Mucosa of descending colon (tissue), 3 donors: ENCODE results near the gene GABARAPL1. TPM values are rescaled to one million over a fixed set of nuclear protein-coding genes. Genes with fewer than 3 reads are reported as not detected.

Experiments
- ATAC-seq: fragments of 200-7000 bp; cut with Tn5 transposase; one replicate; pipeline ENCODE4 v1.9.1; 2020; ENCODE audit warnings: mild to moderate bottlenecking, moderate library complexity
- DNase-seq, 3 donors: peaks; one replicate each; pipeline ENCODE4 v3.0.0-alpha.2; 2020
- H3K36me3 ChIP-seq: fragments of 200-600 bp; one replicate; pipeline ENCODE4 v1.8.0; 2021; ENCODE audit warnings: low read depth, mild to moderate bottlenecking
- H3K4me1 ChIP-seq: fragments of 200-600 bp; one replicate; pipeline ENCODE4 v1.8.0; 2021; ENCODE audit warnings: low read depth, mild to moderate bottlenecking
- H3K4me3 ChIP-seq: fragments of 200-600 bp; one replicate; pipeline ENCODE4 v1.8.0; 2021; ENCODE audit warnings: mild to moderate bottlenecking
- H3K9me3 ChIP-seq: fragments of 200-600 bp; one replicate; pipeline ENCODE4 v1.8.0; 2021; ENCODE audit warnings: mild to moderate bottlenecking
- intact Hi-C, 2 donors: fragments of 100-400 bp; cut with DNase I in 1 of 2; cut with micrococcal nuclease in 1 of 2; formaldehyde crosslinking; loops; one replicate each; pipeline versions ENCODE4 v1.11.0 to v1.11.1; 2022; cut with DNase I, micrococcal nuclease
- total RNA-seq, 3 donors: library from RNA; stranded (reverse); fragmentation: NEBNext Ultra II Directional in 2 of 3; extraction: Animal tissue kit (Norgen Biotek cat#: 25700) in 2 of 3; gene quantifications; one replicate each; pipeline versions ENCODE4 v1.2.1 to v1.2.4, GENCODE V29; 2021 to 2023
- TF ChIP-seq, protein P1 (sequence below): fragments of 200-600 bp; IDR thresholded peaks from one replicate; pipeline ENCODE4 v1.8.0; 2022; ENCODE audit warnings: antibody characterized with exemption, mild to moderate bottlenecking
- donor health status: DM: no; HTN: no; CAD: no; lungs with moderate emphysema.
- donor health status: DM: no; HTN: no; CAD: no.
- donor health status: DM: no; HTN: yes; CAD: no.

GABARAPL1 gene
- total RNA-seq, 3 donors from 2014 or later, result 34.4 to 93.4 (median 41.0) TPM

DNA sequence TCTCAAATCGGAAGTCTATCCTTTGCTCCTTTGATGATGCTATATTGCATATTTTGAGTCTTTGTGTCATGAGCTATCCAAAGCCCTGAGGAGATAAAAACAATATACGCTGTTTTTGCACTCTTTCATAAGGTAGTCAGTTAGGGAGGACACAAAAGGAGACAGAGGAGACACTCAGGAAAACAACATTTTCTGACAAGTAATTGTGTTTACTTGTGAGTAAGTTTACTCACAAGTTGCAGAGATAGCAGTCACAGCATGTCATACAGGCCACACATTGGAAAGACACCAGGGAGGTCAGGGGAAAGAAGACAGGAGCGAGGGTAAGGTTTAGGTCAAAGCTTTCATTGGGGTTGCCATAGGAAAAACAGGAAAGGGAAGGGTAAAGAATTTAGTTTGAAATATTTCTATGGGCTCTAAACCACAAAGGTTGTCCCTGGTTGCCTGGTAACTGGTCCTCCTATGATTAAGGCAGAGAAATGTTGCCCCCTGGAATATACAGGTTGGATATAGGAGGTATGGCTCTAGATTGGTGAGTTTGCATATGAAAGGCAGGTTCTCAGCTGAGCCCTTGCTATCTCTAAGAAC lies 7.4 kb upstream of the GABARAPL1 start:
- Histone ChIP-seq H3K9me3 (no peaks in the 10 kb centered on the region), H3K4me1 (no peaks in the 10 kb centered on the region), H3K4me3 (no peak overlapping the region), H3K36me3 (no peaks in the 10 kb centered on the region)
- TF ChIP-seq, protein P1, sequence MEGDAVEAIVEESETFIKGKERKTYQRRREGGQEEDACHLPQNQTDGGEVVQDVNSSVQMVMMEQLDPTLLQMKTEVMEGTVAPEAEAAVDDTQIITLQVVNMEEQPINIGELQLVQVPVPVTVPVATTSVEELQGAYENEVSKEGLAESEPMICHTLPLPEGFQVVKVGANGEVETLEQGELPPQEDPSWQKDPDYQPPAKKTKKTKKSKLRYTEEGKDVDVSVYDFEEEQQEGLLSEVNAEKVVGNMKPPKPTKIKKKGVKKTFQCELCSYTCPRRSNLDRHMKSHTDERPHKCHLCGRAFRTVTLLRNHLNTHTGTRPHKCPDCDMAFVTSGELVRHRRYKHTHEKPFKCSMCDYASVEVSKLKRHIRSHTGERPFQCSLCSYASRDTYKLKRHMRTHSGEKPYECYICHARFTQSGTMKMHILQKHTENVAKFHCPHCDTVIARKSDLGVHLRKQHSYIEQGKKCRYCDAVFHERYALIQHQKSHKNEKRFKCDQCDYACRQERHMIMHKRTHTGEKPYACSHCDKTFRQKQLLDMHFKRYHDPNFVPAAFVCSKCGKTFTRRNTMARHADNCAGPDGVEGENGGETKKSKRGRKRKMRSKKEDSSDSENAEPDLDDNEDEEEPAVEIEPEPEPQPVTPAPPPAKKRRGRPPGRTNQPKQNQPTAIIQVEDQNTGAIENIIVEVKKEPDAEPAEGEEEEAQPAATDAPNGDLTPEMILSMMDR, result no peak
- DNase-seq (no peak), ATAC-seq (no peak)
- intact Hi-C loops, result no loop called here

DNA sequence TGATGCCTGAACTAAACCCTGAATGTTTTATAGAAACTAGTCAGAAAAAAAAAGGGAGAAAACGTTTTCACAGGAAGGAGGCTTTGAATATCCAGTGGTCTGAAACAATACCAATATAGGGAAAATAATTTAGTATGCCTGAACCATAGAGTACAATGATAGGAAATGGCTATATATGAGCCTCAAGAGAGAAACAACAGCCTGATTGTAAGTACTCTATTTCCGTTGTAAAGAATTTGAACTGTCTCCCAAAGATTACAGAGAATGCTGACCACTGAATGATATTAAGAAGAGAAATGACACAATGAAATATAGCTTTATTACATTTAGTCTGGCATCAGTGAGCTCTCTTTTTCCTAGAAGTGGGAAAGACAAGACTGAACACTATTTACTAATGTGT lies 5.5 kb upstream of the GABARAPL1 start:
- intact Hi-C loops, result no loop called here

DNA sequence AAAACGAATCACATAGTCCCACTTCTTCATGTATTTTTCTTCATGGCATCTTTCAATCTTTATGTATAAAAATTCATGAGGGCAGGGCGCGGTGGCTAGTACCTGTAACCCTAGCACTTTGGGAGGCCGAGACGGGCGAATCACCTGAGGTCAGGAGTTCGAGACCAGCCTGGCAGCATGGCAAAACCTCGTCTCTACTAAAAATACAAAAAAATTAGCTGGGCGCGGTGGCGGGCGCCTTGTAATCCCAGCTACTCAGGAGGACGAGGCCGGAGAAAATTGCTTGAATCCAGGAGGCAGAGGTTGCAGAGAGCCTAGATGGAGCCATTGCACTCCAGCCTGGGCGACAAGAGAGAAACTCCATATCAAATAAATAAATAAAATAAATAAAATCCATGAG lies 2.5 kb upstream of the GABARAPL1 start:
- no peaks in the 10 kb centered on the region for H3K9me3 ChIP-seq
- TF ChIP-seq, protein P1, result no peak

More for the DNA sequence above, 5.5 kb upstream of the GABARAPL1 start:
- no peaks in the 10 kb centered on the region for H3K36me3 ChIP-seq
- TF ChIP-seq, protein P1, result no peak
- H3K4me1 ChIP-seq, result peaks cover 4% of the 10 kb centered on the region
- H3K4me3 ChIP-seq, result no peak overlapping the region
- no peak for ATAC-seq
- DNase-seq, result no peak
- H3K9me3 ChIP-seq, result no peaks in the 10 kb centered on the region

DNA sequence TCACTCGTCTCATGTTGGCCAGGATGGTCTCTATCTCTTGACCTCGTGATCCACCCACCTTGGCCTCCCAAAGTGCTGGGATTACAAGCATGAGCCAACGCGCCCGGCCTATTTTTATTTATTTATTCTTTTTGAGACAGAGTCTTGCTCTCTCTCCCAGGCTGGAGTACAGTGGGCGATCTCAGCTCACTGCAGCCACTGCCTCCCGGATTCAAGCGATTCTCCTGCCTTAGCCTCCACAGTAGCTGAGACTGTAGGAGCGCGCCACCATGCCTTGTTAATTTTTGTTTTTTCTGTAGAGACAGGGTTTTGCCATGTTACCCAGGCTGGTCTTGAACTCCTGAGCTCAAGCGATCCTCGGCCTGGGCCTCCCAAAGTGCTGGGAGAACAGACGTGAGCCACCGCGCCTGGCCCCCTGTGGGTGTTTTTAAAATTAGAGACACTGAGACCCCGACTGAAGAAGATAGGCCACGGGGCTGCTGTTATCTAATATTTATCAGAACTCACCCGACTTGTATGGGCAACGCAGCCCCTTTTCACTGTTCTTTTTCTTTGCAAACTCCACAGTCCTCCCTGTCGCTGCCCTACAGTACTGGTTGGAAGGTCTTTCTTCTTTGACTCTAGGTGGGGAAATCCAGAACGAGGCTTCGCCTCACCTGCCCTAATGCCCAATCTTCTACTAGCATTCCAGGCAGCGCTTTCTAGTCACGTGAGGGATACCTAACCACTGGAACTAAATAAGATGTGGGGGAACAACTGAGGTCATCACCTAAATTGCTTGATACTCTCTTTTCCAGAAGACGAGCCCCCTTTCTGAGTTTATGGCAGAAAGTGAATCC lies 1.4 kb upstream of the GABARAPL1 start:
- DNase-seq (peak in 2 of 3 donors; percentile 22 to 30), ATAC-seq (no peak)
- Histone ChIP-seq H3K4me3 (no peak overlapping the region), H3K4me1 (peaks cover 15% of the 10 kb centered on the region), H3K36me3 (no peaks in the 10 kb centered on the region), H3K9me3 (no peaks in the 10 kb centered on the region)
- TF ChIP-seq, protein P1, result no peak
- intact Hi-C loops, result no loop called here

More for the DNA sequence above, 2.5 kb upstream of the GABARAPL1 start:
- intact Hi-C loops, result no loop called here
- H3K4me1 ChIP-seq, result peaks cover 15% of the 10 kb centered on the region
- DNase-seq (peak in 1 of 3 donors; percentile 9), ATAC-seq (no peak)
- no peak overlapping the region for H3K4me3 ChIP-seq
- H3K36me3 ChIP-seq, result no peaks in the 10 kb centered on the region

DNA sequence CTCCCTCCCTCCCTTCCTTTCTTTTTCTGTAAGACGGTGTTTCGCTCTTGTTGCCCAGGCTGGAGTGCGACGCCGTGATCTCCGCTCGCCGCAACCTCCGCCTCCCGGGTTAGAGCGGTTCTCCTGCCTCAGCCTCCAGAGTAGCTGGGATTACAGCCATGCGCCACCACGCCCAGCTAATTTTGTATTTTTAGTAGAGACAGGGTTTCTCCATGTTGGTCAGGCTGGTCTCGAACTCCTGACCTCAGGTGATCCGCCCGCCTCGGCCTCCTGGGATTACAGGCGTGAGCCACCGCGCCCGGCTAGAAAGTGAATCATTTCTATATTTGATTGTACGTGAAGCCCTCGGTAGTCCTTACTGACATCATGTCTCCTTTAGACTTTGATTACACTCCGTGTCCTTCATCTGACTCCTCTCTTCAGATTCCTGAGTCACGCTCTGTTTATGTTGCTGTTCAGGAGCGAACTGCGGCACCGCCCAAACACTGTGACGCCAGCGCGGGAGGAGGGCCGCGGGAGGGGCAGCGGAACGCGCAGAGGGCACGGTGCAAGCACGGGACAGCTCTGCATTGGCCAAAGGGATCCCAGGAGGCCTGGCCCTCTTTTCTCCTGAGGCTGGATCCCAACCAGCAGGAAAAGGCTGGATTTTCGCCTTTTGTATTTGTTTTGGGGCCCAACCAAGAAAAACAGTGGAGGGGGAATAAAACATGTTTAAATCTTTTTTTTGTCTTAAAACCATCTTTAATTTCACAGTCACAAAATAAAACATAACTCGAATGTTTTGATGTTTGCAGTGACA lies 538 bp upstream of the GABARAPL1 start:
- intact Hi-C loops, result no loop called here
- ATAC-seq (peak; percentile 95), DNase-seq (peak; percentile 97 to 98 (median 97))
- Histone ChIP-seq H3K36me3 (no peaks in the 10 kb centered on the region), H3K9me3 (no peaks in the 10 kb centered on the region), H3K4me3 (peak overlapping the region; percentile 40), H3K4me1 (peaks cover 15% of the 10 kb centered on the region)
- TF ChIP-seq, protein P1, result no peak
